Spleen (tissue), 11 donors: Measurements from ENCODE around the gene IFNL1. TPM values are rescaled to one million over a fixed set of nuclear protein-coding genes. Genes with fewer than 3 reads are reported as not detected.
"Not testable (repeated sequence)": the region's sequence is repeated elsewhere in the genome, so short reads cannot be mapped to it uniquely, and the experiment has no call there.

Experiments used
- DNase-seq: peaks from one replicate; pipeline ENCODE4 v3.0.0-alpha.2; 2020
- H3K27ac ChIP-seq, 8 donors: fragments of 200-600 bp; sonication (generic) in 7 of 8; 1 replicate in 4 of 8; 2 replicates in 4 of 8; pipeline versions ENCODE4 v1.5.0 to v1.8.0; 2016 to 2021; ENCODE audit warnings: inconsistent platforms in 4 of 8, mild to moderate bottlenecking in 4 of 8, moderate library complexity in 1 of 8
- H3K27me3 ChIP-seq, 7 donors: fragments of 200-600 bp; sonication (generic) in 6 of 7; replicated peaks in 1 of 7; 1 replicate in 4 of 7; 2 replicates in 3 of 7; pipeline versions ENCODE4 v1.5.0 to v1.8.0; 2016 to 2021; ENCODE audit warnings: inconsistent platforms in 3 of 7, mild to moderate bottlenecking in 1 of 7
- H3K36me3 ChIP-seq, 6 donors: fragments of 200-600 bp; sonication (generic) in 5 of 6; 1 replicate in 4 of 6; 2 replicates in 2 of 6; pipeline versions ENCODE4 v1.5.0 to v1.8.0; 2016 to 2021; ENCODE audit warnings: inconsistent platforms in 2 of 6
- H3K4me1 ChIP-seq, 6 donors: fragments of 200-600 bp; sonication (generic) in 5 of 6; 1 replicate in 3 of 6; 2 replicates in 3 of 6; pipeline versions ENCODE4 v1.5.0 to v1.8.0; 2016 to 2021; ENCODE audit warnings: inconsistent platforms in 3 of 6
- H3K4me3 ChIP-seq, 8 donors: fragments of 200-600 bp; sonication (generic) in 7 of 8; 1 replicate in 4 of 8; 2 replicates in 4 of 8; pipeline versions ENCODE4 v1.5.0 to v1.8.0; 2016 to 2021; ENCODE audit warnings: inconsistent platforms in 4 of 8, mild to moderate bottlenecking in 4 of 8, moderate library complexity in 2 of 8
- H3K9me3 ChIP-seq, 8 donors: fragments of 200-600 bp; sonication (generic) in 7 of 8; 1 replicate in 4 of 8; 2 replicates in 4 of 8; pipeline versions ENCODE4 v1.5.0 to v1.8.0; 2016 to 2021; ENCODE audit warnings: inconsistent platforms in 4 of 8
- POLR2A ChIP-seq, 3 donors: fragments of 450-650 bp; IDR thresholded peaks; one replicate each; pipeline ENCODE4 v1.5.1; 2017; ENCODE audit warnings: antibody characterized with exemption in 3 of 3, mild to moderate bottlenecking in 1 of 3
- POLR2AphosphoS5 ChIP-seq, 3 donors: sonication (generic); formaldehyde crosslinking; IDR thresholded peaks; one replicate each; pipeline ENCODE4 v1.5.1; 2017; ENCODE audit warnings: antibody characterized with exemption in 3 of 3
- WGBS, 5 donors: extraction: QIAGEN DNeasy Blood & Tissue Kit in 3 of 5; methylation state at CpG; one replicate each; pipeline versions ENCODE4 v1.1.5 to v1.1.7; 2013 to 2018; 5-methylcytosine and 5-hydroxymethylcytosine counted together
- intact Hi-C: fragments of 100-400 bp; cut with DNase I; formaldehyde crosslinking; loops from one replicate; pipeline ENCODE4 v1.15.0; 2023; ENCODE audit warnings: low total_unique reads
- polyA plus RNA-seq, 3 donors: library from polyadenylated mRNA; stranded (reverse); fragments of 200-250 nt; gene quantifications; one replicate each; pipeline ENCODE4 v1.2.1, GENCODE V29; 2013
- total RNA-seq, 7 donors: library from RNA; depleted of rRNA in 3 of 7; stranded (reverse); fragments of >200 nt in 3 of 7; fragmentation: NEBNext Ultra II Directional in 4 of 7; extraction: Animal tissue kit (Norgen Biotek cat#: 25700) in 4 of 7; gene quantifications; one replicate each; pipeline versions ENCODE4 v1.1.0 to v1.2.1, GENCODE V29; 2016 to 2021
- TF ChIP-seq, protein P1 (sequence below), 11 experiments: fragments of 200-600 bp in 7 of 11; fragments of 450-650 bp in 4 of 11; sonication (generic) in 4 of 11; IDR thresholded peaks in 8 of 11; conservative IDR thresholded peaks in 3 of 11; 1 replicate in 7 of 11; 2 replicates in 4 of 11; pipeline versions ENCODE4 v1.4.0 to v1.8.0; 2016 to 2021; ENCODE audit warnings: antibody characterized with exemption in 11 of 11, inconsistent platforms in 4 of 11, mild to moderate bottlenecking in 1 of 11
- donor health status: healthy with polysubstance abuse.
- donor health status: DM: no; HTN: no; CAD: no; lungs with moderate emphysema.
- donor health status: DM: no; HTN: no; CAD: no.
- donor health status: Bipolar disorder and iron deficiency.
- donor health status: healthy.
- donor health status: DM: no; HTN: no; CAD: no.
- donor health status: DM: yes; HTN: yes; CAD: no.

Gene IFNL1
- total and polyA plus RNA-seq, 10 donors = not detected

DNA sequence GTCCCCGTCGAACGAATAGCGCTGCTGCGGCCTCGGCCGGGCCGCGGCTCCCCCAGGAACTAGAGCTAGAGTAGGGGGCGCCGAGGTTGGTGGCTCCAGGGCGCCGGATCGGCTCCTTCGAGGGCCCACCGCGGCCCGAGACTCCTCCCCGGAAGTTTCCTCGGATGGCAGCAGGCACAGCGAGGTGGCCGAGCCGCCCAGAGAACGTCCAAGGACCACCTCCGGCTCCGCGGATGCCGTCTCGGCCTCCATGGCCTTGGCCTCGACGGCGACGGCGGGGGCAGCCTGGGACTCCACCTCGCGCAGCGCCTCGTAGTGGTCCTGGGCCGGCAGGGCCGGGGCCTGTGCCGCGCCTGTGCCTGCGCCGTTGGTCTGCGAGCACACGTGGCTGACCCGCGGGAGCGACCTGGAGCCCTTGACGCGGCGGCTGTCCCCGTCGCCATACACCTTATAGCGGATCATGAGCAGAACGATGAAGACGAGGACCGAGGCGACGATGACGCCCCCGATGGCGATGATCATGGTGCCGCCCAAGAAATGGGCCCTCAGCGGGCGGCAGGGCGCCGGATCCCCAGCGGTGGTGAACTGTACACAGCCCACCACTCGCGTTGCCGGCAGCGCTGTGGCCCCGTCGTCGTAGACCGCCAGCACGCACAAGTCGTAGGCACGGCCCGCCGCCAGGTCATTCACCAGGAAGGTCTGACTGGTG is 11.8 kb downstream of the IFNL1 start:
- WGBS, 5 donors = 64 to 87% (median 71%) methylated on average over 26 to 82 of the region's 82 CpGs
- peak; percentile 67 for DNase-seq
- intact Hi-C loops = no loop called here

DNA sequence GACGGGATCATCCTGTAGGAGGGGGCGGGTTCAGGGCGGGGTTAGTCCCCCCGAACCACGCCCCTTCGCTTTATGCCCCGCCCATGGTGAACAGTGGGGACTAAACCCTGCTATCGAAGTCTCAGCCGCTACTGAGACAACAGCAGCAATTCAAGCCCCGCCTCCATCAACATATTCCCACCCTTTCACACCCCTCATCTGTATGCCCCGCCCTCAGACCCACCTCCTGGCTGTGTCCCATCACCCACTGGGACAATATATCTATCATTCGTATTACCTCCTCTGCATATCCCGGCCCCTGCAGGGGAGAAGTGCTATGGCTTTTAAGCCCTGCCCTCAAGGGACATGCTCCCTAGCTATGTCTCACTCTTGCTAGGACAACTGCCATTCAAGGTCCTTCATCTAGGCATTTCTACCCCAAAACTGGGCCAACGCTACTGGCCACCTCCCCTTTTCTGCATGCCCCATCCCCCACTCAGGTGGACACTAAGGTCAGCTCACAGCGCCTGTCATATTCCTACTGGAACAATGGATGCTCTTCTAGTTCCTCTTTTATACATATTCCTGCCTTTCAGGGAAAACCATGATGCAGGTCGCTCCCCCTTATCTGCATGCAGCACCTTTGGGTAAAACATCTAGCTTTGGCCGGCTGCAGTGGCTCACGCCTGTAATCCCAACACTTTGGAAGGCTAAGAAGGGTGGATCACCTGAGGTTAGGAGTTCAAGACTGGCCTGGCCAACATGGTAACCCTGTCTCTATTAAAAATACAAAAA is 12.5 kb downstream of the IFNL1 start:
- TF ChIP-seq, protein P1, sequence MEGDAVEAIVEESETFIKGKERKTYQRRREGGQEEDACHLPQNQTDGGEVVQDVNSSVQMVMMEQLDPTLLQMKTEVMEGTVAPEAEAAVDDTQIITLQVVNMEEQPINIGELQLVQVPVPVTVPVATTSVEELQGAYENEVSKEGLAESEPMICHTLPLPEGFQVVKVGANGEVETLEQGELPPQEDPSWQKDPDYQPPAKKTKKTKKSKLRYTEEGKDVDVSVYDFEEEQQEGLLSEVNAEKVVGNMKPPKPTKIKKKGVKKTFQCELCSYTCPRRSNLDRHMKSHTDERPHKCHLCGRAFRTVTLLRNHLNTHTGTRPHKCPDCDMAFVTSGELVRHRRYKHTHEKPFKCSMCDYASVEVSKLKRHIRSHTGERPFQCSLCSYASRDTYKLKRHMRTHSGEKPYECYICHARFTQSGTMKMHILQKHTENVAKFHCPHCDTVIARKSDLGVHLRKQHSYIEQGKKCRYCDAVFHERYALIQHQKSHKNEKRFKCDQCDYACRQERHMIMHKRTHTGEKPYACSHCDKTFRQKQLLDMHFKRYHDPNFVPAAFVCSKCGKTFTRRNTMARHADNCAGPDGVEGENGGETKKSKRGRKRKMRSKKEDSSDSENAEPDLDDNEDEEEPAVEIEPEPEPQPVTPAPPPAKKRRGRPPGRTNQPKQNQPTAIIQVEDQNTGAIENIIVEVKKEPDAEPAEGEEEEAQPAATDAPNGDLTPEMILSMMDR (IDR thresholded peaks at IDR 0.05 in 8 of 11, conservative IDR thresholded peaks at IDR 0.05 in 3 of 11) = no peak
- TF ChIP-seq POLR2AphosphoS5 (IDR thresholded peaks at IDR 0.05) = no peak
- TF ChIP-seq POLR2A (IDR thresholded peaks at IDR 0.05) = no peak
- Histone ChIP-seq H3K9me3 (no peaks in the 10 kb centered on the region), H3K4me3 (no peak overlapping the region), H3K27me3 (peaks cover 0 to 39% (median 19%) of the 10 kb centered on the region in 7 donors), H3K36me3 (peaks cover 0 to 46% (median 10%) of the 10 kb centered on the region in 6 donors), H3K27ac (no peak overlapping the region), H3K4me1 (peaks cover 0 to 18% (median 7%) of the 10 kb centered on the region in 6 donors)
- DNase-seq = peak; percentile 16
- intact Hi-C loops = no loop called here
- WGBS, 5 donors = 69 to 92% (median 71%) methylated on average over 17 to 18 of the region's 18 CpGs

More for the DNA sequence above, 11.8 kb downstream of the IFNL1 start:
- Histone ChIP-seq H3K27ac (no peak overlapping the region), H3K4me3 (peak overlapping the region in 4 of 8 donors; percentile 5 to 49 (median 20)), H3K36me3 (peaks cover 0 to 39% (median 6%) of the 10 kb centered on the region in 6 donors), H3K27me3 (peaks cover 0 to 39% (median 19%) of the 10 kb centered on the region in 7 donors), H3K4me1 (peaks cover 0 to 18% (median 7%) of the 10 kb centered on the region in 6 donors), H3K9me3 (no peaks in the 10 kb centered on the region)
- TF ChIP-seq POLR2AphosphoS5 (IDR thresholded peaks at IDR 0.05) = peak in 1 of 3 donors; percentile 19
- TF ChIP-seq, protein P1 (IDR thresholded peaks at IDR 0.05 in 8 of 11, conservative IDR thresholded peaks at IDR 0.05 in 3 of 11) = no peak

DNA sequence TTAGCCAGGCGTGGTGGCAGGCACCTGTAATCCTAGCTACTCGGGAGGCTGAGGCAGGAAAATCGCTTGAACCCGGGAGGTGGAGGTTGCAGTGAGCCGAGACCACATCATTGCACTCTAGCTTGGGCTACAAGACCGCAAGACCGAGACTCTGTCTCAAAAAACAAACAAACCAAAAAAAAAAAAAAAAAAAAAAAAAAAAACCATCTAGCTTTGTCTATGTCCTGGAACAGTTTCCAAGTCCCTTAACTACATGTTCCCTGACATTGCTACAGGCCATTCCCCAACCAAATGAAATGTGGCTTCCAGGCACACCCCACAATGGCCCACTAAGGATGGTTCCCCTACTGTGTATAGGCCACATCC is 13.1 kb downstream of the IFNL1 start:
- H3K27ac ChIP-seq, intact Hi-C loops, H3K9me3 ChIP-seq, H3K4me3 ChIP-seq: not testable (repeated sequence)
- peak; percentile 8 for DNase-seq
- Histone ChIP-seq H3K36me3 (peaks cover 0 to 52% (median 15%) of the 10 kb centered on the region in 6 donors), H3K4me1 (peaks cover 0 to 18% (median 7%) of the 10 kb centered on the region in 6 donors), H3K27me3 (peaks cover 0 to 35% (median 19%) of the 10 kb centered on the region in 7 donors)
- WGBS, 5 donors = 83 to 99% (median 96%) methylated on average over 7 of the region's 7 CpGs

DNA sequence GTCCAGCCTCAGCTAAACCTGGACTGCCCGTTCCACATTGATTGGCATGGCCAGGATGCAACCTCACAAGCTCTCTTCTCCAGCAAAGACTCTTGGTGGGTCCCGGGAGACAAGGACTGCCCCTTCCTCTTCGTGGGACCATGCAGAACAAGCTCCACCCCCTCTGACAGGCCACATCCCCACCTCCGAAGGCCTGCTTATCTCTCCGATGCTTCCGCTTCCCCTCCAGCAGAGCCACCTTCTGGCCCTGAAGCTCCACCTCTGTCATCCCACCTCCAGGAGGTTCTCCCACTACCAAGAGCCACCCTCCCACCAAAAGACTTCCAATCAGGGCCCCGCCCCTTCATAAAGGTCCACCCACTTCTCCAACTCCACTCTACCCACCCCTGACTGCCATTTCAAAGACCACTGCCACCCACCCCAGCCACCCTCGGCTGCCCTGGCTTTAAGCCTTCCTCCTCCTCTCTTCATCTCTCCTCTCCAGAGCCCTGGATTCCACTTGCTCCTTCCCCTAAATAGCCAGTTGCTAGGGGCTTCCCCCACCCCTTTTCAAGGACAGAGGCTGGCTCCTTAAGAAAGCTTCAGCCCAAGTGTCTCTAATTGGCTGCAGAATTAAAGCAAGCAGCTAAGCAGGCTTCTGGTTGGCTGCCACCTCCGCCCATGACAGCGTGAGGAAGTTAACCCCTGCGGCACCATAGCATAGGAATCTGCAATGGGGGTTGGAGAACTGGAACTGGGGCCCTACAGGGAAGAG is 14.5 kb downstream of the IFNL1 start:
- WGBS, 5 donors = 64 to 75% (median 69%) methylated on average over 11 of the region's 11 CpGs
- Histone ChIP-seq H3K9me3 (no peaks in the 10 kb centered on the region), H3K27me3 (peaks cover 0 to 20% (median 11%) of the 10 kb centered on the region in 7 donors), H3K36me3 (peaks cover 0 to 66% (median 24%) of the 10 kb centered on the region in 6 donors), H3K4me1 (peaks cover 0 to 18% (median 7%) of the 10 kb centered on the region in 6 donors), H3K4me3 (no peak overlapping the region), H3K27ac (no peak overlapping the region)
- TF ChIP-seq POLR2A (IDR thresholded peaks at IDR 0.05) = no peak
- no peak for TF ChIP-seq POLR2AphosphoS5 (IDR thresholded peaks at IDR 0.05)
- TF ChIP-seq, protein P1 (IDR thresholded peaks at IDR 0.05 in 8 of 11, conservative IDR thresholded peaks at IDR 0.05 in 3 of 11) = no peak
- intact Hi-C loops = no loop called here
- DNase-seq = peak; percentile 32
